Stimulated activated naive CD8-positive, alpha-beta T cell treated with anti-CD3 and anti-CD28 coated beads, Interleukin-15, amount 100 ng/mL, for 72 hours (primary cell): ENCODE measurements around the gene ZNF580.

Source experiments
- ATAC-seq: fragments of 150-1000 bp; cut with Tn5 transposase; 2 replicates; pipeline ENCODE4 v1.10.0; 2021; ENCODE audit warnings: mild to moderate bottlenecking, moderate library complexity
- DNase-seq, 2 donors: peaks; one replicate each; pipeline ENCODE4 v3.0.0; 2021 to 2022
- H3K27ac Mint-ChIP-seq, 2 donors: one replicate each; pipeline ENCODE4 v1.8.0; 2022; ENCODE audit warnings: mild to moderate bottlenecking in 2 of 2, mixed read lengths in 2 of 2, moderate library complexity in 2 of 2
- H3K27me3 Mint-ChIP-seq: one replicate; pipeline ENCODE4 v1.8.0; 2022; ENCODE audit warnings: mixed read lengths
- H3K4me1 Mint-ChIP-seq: one replicate; pipeline ENCODE4 v1.8.0; 2022; ENCODE audit warnings: mild to moderate bottlenecking, mixed read lengths
- H3K4me3 Mint-ChIP-seq, 2 donors: one replicate each; pipeline ENCODE4 v1.8.0; 2022; ENCODE audit warnings: mild to moderate bottlenecking in 2 of 2, mixed read lengths in 2 of 2, moderate library complexity in 1 of 2
- H3K9me3 Mint-ChIP-seq, 2 donors: one replicate each; pipeline ENCODE4 v1.8.0; 2022; ENCODE audit warnings: mixed read lengths in 2 of 2

ZNF580 gene

DNA sequence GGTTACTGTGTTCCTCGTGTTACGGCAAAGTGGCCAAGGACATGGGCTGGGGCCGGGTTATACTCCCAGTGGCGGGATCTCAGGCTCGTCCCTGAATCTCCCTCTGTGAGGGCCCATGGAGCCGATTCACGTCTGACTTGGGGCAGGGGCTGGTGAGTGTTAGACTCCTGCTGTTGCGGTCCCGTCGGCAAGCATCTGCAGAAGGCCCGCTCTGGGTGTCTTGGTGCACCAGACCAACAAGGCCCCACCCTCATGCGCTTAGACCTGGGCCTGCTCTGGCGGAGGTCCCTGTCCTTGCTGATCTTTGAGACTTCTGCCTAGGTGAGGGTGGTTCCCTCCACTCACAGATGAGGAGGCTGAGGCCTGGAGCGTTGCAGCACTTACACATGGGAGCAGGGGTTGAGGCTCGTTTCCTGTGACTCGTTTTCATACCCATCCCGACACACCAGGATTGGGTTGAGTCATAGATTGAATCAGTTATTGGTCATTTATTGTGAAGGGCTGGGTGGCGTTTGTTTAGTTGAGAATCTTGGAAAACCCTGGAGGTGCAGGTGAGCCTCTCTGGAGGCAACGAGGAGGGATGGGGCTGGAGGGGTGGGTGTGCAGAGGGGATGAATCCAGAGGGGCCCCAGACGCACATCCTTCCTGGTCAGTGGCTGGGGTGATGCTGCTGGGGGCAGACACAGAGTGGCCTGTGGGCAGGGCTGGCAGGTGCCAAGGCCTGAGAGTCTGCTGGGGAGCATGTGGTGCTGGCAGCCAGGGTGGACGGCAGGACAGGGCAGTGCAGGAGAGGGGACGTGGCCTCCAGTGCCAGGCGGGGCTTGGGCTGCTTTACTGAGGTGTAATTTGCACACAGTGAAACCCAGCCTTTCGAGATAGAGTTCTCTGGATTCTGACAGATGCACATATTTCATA lies 38.8 kb downstream of the ZNF580 start:
- Mint-ChIP-seq H3K4me1 (peaks cover 54% of the 10 kb centered on the region), H3K27me3 (no peaks in the 10 kb centered on the region), H3K27ac (peak overlapping the region in 1 of 2 donors; percentile 83), H3K4me3 (no peak overlapping the region), H3K9me3 (no peaks in the 10 kb centered on the region)
- DNase-seq (no peak), ATAC-seq (no peak)

DNA sequence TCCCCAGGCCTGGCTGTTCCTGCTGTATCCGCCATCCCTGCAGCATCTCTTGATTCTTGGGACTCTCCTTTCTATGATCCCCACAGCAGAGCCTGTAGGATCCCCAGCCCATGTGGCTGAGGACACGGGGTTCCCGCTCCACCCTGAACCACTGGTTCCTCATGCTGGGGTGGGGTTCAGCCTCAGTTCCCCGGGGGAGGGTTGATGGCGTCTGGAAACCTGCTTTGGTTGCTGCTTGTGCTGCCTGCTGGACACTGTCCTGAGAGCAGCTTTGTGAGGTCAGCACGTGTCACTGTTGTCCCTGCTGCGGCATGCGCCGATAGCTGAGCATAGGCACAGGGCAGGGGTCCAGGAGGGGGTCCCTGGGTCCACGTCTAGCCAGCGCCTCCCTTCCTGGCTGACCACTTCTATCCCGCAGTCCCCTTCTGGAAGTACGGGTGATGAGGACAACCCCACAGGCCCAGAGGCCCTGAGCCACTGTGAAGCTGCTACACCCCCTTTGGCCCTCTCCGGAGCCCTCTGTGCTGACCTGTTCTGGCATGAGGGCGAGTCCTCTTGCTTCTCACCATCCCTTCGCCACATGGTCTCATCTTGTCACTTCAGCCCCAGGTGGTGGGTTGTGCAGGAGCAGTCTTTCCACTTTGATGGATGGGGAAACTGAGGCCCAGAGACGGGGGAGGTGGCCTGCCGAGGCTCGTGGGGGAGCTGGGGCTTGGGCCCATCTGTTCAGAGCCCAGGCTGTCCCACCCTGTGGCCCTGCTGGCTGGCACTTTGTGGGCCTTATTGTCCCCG lies 39.7 kb downstream of the ZNF580 start:
- DNase-seq (no peak), ATAC-seq (no peak)
- Mint-ChIP-seq H3K4me3 (no peak overlapping the region), H3K27me3 (no peaks in the 10 kb centered on the region), H3K27ac (peak overlapping the region in 1 of 2 donors; percentile 77), H3K9me3 (no peaks in the 10 kb centered on the region), H3K4me1 (peaks cover 54% of the 10 kb centered on the region)

- ATAC-seq (no peak), DNase-seq (no peak)
- H3K4me1 Mint-ChIP-seq = peaks cover 55% of the 10 kb centered on the region
- H3K4me3 Mint-ChIP-seq = no peak overlapping the region
- peak overlapping the region in 1 of 2 donors; percentile 34 for H3K27ac Mint-ChIP-seq
- H3K27me3 Mint-ChIP-seq = no peaks in the 10 kb centered on the region
- H3K9me3 Mint-ChIP-seq = no peaks in the 10 kb centered on the region
Measured at GRCh38 chr19:55681131-55682092, 40.6 kb downstream of the ZNF580 start.

- DNase-seq = no peak
- Mint-ChIP-seq H3K9me3 (no peaks in the 10 kb centered on the region), H3K27me3 (no peaks in the 10 kb centered on the region), H3K4me3 (no peak overlapping the region), H3K27ac (no peak overlapping the region), H3K4me1 (peaks cover 35% of the 10 kb centered on the region)
- no peak for ATAC-seq
Measured at GRCh38 chr19:55683449-55684261, 42.9 kb downstream of the ZNF580 start.

- Mint-ChIP-seq H3K27ac (no peak overlapping the region), H3K4me1 (peaks cover 21% of the 10 kb centered on the region), H3K4me3 (no peak overlapping the region), H3K9me3 (no peaks in the 10 kb centered on the region), H3K27me3 (no peaks in the 10 kb centered on the region)
- DNase-seq (no peak), ATAC-seq (no peak)
Measured at GRCh38 chr19:55684946-55685681, 44.3 kb downstream of the ZNF580 start.

DNA sequence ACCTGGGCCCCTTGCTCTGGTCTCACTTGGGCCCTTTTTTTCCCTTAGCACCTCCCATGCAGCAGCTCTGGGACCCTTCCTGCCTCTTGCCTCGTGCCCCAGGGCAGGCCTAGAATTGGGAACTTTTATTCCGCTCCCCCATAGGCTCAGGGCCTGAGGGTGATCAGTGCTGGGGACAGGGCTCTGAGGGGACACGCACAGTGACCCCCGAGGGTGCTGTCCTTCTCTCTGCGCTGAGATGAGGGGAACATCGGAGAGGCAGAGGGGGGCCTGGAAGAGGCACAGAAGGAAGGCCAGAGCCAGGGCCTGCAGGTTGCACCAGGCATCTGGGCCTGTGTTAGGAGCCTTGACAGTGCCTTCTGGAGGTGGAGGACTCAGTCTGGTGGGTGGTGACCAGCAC lies 45.0 kb downstream of the ZNF580 start:
- DNase-seq (no peak), ATAC-seq (no peak)
- Mint-ChIP-seq H3K9me3 (no peaks in the 10 kb centered on the region), H3K27me3 (no peaks in the 10 kb centered on the region), H3K4me3 (no peak overlapping the region), H3K4me1 (peaks cover 14% of the 10 kb centered on the region), H3K27ac (peak overlapping the region in 1 of 2 donors; percentile 28)

- Mint-ChIP-seq H3K27me3 (no peaks in the 10 kb centered on the region), H3K4me1 (peaks cover 12% of the 10 kb centered on the region), H3K27ac (peak overlapping the region; percentile 76 to 85), H3K9me3 (no peaks in the 10 kb centered on the region), H3K4me3 (no peak overlapping the region)
- ATAC-seq (no peak), DNase-seq (no peak)
Measured at GRCh38 chr19:55686311-55687050, 45.7 kb downstream of the ZNF580 start.

- H3K27me3 Mint-ChIP-seq = no peaks in the 10 kb centered on the region
- H3K4me3 Mint-ChIP-seq = no peak overlapping the region
- peak overlapping the region in 1 of 2 donors; percentile 42 for H3K27ac Mint-ChIP-seq
- H3K9me3 Mint-ChIP-seq = no peaks in the 10 kb centered on the region
- H3K4me1 Mint-ChIP-seq = peaks cover 12% of the 10 kb centered on the region
- ATAC-seq (no peak), DNase-seq (no peak)
Measured at GRCh38 chr19:55687281-55688201, 46.7 kb downstream of the ZNF580 start.

DNA sequence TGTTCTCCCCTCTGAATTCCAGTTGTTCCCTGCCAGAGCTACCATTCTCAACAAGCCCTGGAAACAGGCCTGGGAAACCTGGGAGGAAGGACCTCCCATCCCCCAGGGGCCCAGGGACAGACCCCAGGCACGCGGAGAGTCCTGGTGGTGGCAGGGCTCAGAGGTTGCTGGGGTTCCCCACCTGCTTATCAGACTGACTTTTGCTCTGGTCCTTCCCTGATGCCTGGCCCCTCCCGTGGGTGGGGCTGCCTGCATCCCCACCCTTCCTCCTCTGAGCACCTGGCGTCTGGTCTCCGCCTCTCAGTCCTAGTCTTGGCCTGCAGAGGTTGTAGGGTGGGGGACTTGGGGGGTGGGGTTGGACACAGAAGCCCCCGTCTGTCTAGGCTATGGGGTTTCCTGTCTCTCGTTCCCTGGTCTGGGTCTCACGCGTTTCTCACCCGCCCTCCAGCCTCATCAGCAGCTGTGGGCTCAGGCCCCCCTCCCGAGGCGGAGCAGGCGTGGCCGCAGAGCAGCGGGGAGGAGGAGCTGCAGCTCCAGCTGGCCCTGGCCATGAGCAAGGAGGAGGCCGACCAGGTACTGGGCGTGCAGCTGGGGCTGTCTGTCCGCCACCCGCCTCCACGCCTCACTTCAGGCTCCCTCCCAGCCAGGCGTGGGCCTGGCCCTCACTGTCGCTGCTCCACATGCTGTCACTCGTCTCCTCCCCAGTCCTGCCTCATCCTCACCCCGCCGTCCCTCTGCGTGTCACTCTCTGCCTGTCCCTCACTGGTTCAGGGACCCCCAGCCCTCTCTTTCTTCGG lies 47.8 kb downstream of the ZNF580 start:
- H3K9me3 Mint-ChIP-seq = no peaks in the 10 kb centered on the region
- no peak for ATAC-seq
- H3K27me3 Mint-ChIP-seq = no peaks in the 10 kb centered on the region
- no peak for DNase-seq
- no peak overlapping the region for H3K4me3 Mint-ChIP-seq
- H3K4me1 Mint-ChIP-seq = peaks cover 12% of the 10 kb centered on the region
- H3K27ac Mint-ChIP-seq = peak overlapping the region in 1 of 2 donors; percentile 93

DNA sequence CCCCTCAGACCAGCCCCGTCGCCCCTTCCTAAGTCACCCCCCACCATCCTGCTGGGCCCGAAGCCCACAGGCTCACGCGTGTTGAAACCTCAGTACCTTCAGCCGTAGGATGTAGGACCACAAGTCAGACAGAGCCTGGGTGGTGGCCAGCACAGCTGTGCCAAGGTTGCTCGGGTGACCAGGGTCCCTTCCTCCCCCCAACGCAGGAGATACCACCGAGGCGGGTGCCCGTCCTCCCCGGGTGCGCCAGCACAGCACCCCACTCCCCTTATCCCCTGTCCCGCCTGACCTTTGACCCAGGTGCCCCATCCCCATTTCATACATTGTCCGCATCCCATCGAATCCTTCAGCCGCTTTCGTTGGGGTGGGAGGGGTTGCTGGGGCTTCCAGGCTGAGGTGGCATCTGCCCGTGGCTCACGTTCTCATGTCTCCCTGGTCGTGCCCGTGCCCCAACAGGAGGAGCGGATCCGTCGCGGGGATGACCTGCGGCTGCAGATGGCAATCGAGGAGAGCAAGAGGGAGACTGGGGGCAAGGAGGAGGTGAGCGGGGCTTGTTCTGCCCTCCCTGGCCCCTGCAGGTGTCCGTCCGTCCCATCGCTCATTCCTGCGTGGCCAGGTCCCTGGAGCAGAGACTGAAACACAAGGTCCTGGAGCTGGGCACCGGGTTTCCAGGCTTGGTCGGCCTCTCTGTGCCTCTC lies 48.8 kb downstream of the ZNF580 start:
- no peaks in the 10 kb centered on the region for H3K9me3 Mint-ChIP-seq
- ATAC-seq (no peak), DNase-seq (no peak)
- H3K27me3 Mint-ChIP-seq = no peaks in the 10 kb centered on the region
- H3K4me1 Mint-ChIP-seq = peaks cover 12% of the 10 kb centered on the region
- H3K27ac Mint-ChIP-seq = peak overlapping the region in 1 of 2 donors; percentile 33
- H3K4me3 Mint-ChIP-seq = no peak overlapping the region

- Mint-ChIP-seq H3K27me3 (no peaks in the 10 kb centered on the region), H3K4me3 (no peak overlapping the region), H3K9me3 (no peaks in the 10 kb centered on the region), H3K27ac (no peak overlapping the region), H3K4me1 (peaks cover 12% of the 10 kb centered on the region)
- ATAC-seq = no peak
- no peak for DNase-seq
Measured at GRCh38 chr19:55690109-55690768, 49.4 kb downstream of the ZNF580 start.
